Common myeloid progenitor, CD34-positive (primary cell): ENCODE data around the gene FRG2.
"Not testable (repeated sequence)": the region's sequence is repeated elsewhere in the genome, so short reads cannot be mapped to it uniquely, and the experiment has no call there.

Experiments used
- CTCF ChIA-PET: fragments of 350-600 bp; sonication (Branson Sonifier 250); formaldehyde crosslinking; loops from one replicate; lab custom pipeline; 2021; ENCODE audit warnings: antibody characterized with exemption; lab: Charles Lee
- POLR2A ChIA-PET: fragments of 350-600 bp; sonication (Branson Sonifier 250); formaldehyde crosslinking; loops from one replicate; lab custom pipeline; 2021; ENCODE audit warnings: antibody characterized with exemption; lab: Charles Lee
- DNase-seq, 3 donors: peaks; one replicate each; pipeline versions ENCODE4 v3.0.0 to v3.0.0-alpha.2; 2013
- H3K27ac ChIP-seq, 2 experiments: 1 replicate in 1 of 2; 2 replicates in 1 of 2; pipeline ENCODE4 v1.7.0; 2013; ENCODE audit warnings: inconsistent platforms in 2 of 2, low read length in 2 of 2, mild to moderate bottlenecking in 2 of 2, low read depth in 1 of 2, moderate library complexity in 1 of 2; ENCODE audit not compliant: severe bottlenecking in 2 of 2, insufficient read depth in 1 of 2, poor library complexity in 1 of 2
- H3K27me3 ChIP-seq, 5 experiments: replicated peaks in 2 of 5; 1 replicate in 3 of 5; 2 replicates in 2 of 5; pipeline versions ENCODE4 v1.6.1 to v1.7.0; 2013; ENCODE audit warnings: low read length in 4 of 5, mild to moderate bottlenecking in 2 of 5, moderate library complexity in 2 of 5, inconsistent platforms in 1 of 5; ENCODE audit not compliant: insufficient read depth in 5 of 5, control insufficient read depth in 4 of 5
- H3K36me3 ChIP-seq, 4 experiments: 1 replicate in 2 of 4; 2 replicates in 2 of 4; pipeline versions ENCODE4 v1.6.1 to v1.7.0; 2013; ENCODE audit warnings: low read length in 3 of 4, control low read depth in 1 of 4, mild to moderate bottlenecking in 1 of 4; ENCODE audit not compliant: control insufficient read depth in 4 of 4, insufficient read depth in 4 of 4
- H3K4me1 ChIP-seq, 4 experiments: 1 replicate in 3 of 4; 2 replicates in 1 of 4; pipeline versions ENCODE4 v1.6.1 to v1.7.1; 2013; ENCODE audit warnings: low read length in 3 of 4, mild to moderate bottlenecking in 3 of 4, control low read depth in 1 of 4, inconsistent platforms in 1 of 4, moderate library complexity in 1 of 4; ENCODE audit not compliant: control insufficient read depth in 4 of 4, insufficient read depth in 4 of 4; ENCODE audit errors: control extremely low read depth in 1 of 4
- H3K4me3 ChIP-seq, 7 experiments: 1 replicate in 4 of 7; 2 replicates in 3 of 7; pipeline versions ENCODE4 v1.5.1 to v1.7.0; 2013; ENCODE audit warnings: mild to moderate bottlenecking in 7 of 7, low read length in 6 of 7, moderate library complexity in 6 of 7, inconsistent platforms in 2 of 7, low read depth in 2 of 7, control low read depth in 1 of 7; ENCODE audit not compliant: insufficient read depth in 4 of 7, control insufficient read depth in 1 of 7; ENCODE audit errors: extremely low read depth in 1 of 7
- H3K9me3 ChIP-seq, 5 experiments: 1 replicate in 4 of 5; 2 replicates in 1 of 5; pipeline versions ENCODE4 v1.6.1 to v1.7.1; 2013; ENCODE audit warnings: low read length in 4 of 5, mild to moderate bottlenecking in 2 of 5, inconsistent platforms in 1 of 5, low read depth in 1 of 5, moderate library complexity in 1 of 5; ENCODE audit not compliant: control insufficient read depth in 4 of 5, insufficient read depth in 2 of 5; ENCODE audit errors: control extremely low read depth in 1 of 5
- WGBS: methylation state at CpG from one replicate; pipeline ENCODE4 v1.1.5; 2013; ENCODE audit not compliant: insufficient coverage; 5-methylcytosine and 5-hydroxymethylcytosine counted together

The FRG2 gene

DNA sequence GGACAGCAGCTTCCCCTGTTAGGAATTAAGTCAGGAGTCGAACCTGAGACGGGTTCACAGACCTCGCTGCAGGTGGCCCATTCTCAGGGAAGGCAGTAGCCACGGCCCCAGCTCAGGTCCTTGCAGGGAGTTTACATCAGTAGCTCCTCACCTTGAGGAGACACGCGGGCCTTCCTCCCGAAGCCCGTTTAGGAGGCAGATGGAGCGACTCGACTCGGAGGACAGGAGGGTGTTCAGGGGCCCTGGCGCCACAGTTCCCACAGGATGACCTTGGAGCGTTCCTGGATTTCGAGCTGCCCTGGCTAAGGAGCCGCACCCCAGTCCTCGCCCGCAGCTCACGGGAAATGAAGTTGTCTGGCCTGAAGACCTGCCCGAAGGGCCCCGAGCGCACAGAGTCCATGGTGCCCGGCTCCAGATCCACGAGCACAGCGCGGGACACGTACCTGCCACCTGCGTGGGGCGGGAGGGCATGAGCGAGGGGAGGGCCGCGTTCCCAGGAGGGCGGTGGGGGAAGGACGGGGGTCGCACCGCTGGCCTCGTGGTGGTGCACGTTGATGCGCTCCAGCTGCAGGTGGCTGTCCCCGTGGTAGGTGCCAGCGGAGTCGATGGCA is 43.0 kb downstream of the FRG2 start:
- H3K4me1 ChIP-seq, POLR2A ChIA-PET, H3K27ac ChIP-seq, DNase-seq, H3K9me3 ChIP-seq, H3K36me3 ChIP-seq, H3K27me3 ChIP-seq, CTCF ChIA-PET, H3K4me3 ChIP-seq: not testable (repeated sequence)
- WGBS: 96% methylated on average over 4 of the region's 41 CpGs

DNA sequence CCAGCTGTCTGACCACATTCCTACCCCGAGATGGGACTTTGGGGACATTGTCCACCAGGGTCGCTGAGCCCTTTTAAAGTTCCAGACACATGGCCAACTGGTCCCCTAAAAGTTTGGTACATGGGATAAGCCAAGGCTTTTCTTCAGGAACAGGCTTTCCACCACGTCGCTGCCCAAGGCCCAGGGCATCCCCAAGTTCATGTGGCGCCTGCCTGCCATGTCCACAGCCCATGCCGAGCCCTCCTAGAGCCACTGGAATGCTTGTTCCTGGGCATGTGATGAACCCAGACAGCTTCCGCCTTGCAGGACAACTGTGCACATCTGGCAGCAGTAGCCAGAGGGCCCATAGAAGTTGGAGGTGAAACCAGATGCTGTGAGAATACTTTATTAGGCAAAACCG is 45.1 kb downstream of the FRG2 start:
- Histone ChIP-seq H3K4me1 (no peaks in the 10 kb centered on the region), H3K36me3 (no peaks in the 10 kb centered on the region), H3K27ac (no peak overlapping the region), H3K27me3 (peaks cover 0 to 6% (median 0%) of the 10 kb centered on the region in 5 experiments), H3K4me3 (no peak overlapping the region), H3K9me3 (no peaks in the 10 kb centered on the region)
- no peak for DNase-seq
- ChIA-PET POLR2A (no interaction called here), CTCF (no interaction called here)
- WGBS: 98% methylated on average over 8 of the region's 8 CpGs

DNA sequence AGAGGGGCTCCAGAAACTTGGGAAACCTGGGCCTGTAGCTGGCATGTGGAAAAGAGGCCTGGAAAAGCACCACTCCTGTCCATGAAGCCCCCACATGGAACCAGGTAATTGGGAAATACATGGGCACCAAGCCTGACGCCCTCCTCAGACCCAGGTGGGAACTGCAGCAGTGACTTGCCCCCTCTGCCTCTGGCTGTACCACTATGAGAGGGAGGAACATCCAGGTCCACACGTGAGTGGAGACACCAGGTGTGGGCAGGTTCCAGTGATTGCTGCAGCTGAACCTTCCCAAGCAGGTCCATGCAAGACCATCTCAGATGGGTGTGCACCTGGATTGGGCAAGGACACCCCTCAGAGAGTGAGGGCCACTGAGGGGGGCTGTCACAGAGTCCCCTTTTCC is 46.8 kb downstream of the FRG2 start:
- H3K36me3 ChIP-seq, DNase-seq, H3K4me3 ChIP-seq, H3K27me3 ChIP-seq, H3K4me1 ChIP-seq, H3K9me3 ChIP-seq, CTCF ChIA-PET, H3K27ac ChIP-seq, POLR2A ChIA-PET: not testable (repeated sequence)
- 81% methylated on average over 2 of the region's 2 CpGs for WGBS

DNA sequence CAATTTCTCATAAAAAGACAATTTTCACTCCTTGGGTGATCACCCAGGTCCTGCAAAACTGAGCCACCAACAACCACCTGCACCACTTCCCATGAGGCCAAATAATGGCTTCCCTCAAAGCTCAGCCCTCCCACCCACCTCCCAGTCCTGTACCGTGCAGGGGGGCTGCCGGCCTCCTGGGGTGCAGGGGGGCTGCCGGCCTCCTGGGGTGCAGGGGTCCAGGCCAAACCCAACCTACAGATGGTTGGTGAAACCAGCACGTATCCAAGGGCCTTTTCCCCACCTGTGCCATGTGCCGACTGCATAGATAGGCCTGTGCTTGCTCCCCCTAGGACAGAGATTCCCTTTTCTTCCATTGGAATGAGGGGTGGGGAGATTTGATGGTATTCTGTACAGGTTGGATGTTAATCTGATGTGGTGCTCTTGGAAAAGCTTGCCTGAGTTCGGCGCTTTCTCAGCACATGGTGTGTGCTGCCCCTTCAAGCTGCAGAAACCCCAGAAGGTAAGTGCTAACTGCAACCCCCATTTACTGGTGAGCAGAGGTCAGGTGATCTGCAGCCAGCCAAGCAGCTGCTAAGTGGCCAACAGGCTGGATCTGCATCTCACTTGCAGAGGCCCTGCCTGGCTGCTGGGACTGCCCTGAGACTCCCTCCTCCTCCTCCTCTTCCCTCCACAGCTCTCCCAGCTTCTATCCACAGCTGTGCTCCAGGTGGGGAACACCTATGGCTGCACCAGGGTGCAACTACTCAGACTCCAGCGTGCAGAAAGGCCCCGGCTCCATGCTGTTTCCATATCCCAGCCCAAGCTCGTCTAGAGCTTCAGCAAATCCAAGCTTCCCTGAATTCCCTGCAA is 47.6 kb downstream of the FRG2 start:
- ChIA-PET CTCF (no interaction called here), POLR2A (no interaction called here)
- no peak for DNase-seq
- WGBS: 73% methylated on average over 8 of the region's 10 CpGs
- Histone ChIP-seq H3K27ac (no peak overlapping the region), H3K36me3 (no peaks in the 10 kb centered on the region), H3K4me3 (no peak overlapping the region), H3K9me3 (no peaks in the 10 kb centered on the region), H3K27me3 (peaks cover 0 to 6% (median 0%) of the 10 kb centered on the region in 5 experiments), H3K4me1 (no peaks in the 10 kb centered on the region)
